Cardiac muscle cell (in vitro differentiated cells and primary cell): ENCODE data around the gene LEF1. TPM values are rescaled to one million over a fixed set of nuclear protein-coding genes. Genes with fewer than 3 reads are reported as not detected.
A peak's percentile ranks its signal among the peaks of the same experiment; 100 is the strongest.

Experiments
- DNase-seq, 2 donors: peaks; one replicate each; pipeline versions ENCODE4 v3.0.0 to v3.0.0-alpha.2; 2010 to 2017; ENCODE audit warnings: low read depth in 1 of 2, low spot score in 1 of 2
- H3K27ac ChIP-seq: fragments of 200-600 bp; sonication (generic); 2 replicates; pipeline ENCODE4 v1.5.1; 2016
- H3K27me3 ChIP-seq: fragments of 200-600 bp; sonication (generic); 2 replicates; pipeline ENCODE4 v1.6.0; 2016; ENCODE audit warnings: control low read depth
- H3K36me3 ChIP-seq: fragments of 200-600 bp; sonication (generic); 2 replicates; pipeline ENCODE4 v1.5.1; 2016; ENCODE audit warnings: control low read depth
- H3K4me1 ChIP-seq: fragments of 200-600 bp; sonication (generic); 2 replicates; pipeline ENCODE4 v1.8.1; 2017; ENCODE audit warnings: low read depth, mild to moderate bottlenecking, mixed run types
- H3K4me3 ChIP-seq: fragments of 200-600 bp; sonication (generic); 2 replicates; pipeline ENCODE4 v1.5.1; 2016; ENCODE audit warnings: mild to moderate bottlenecking
- H3K9me3 ChIP-seq: fragments of 200-600 bp; sonication (generic); 2 replicates; pipeline ENCODE4 v1.5.1; 2017; ENCODE audit warnings: low read depth, mild to moderate bottlenecking, control low read depth
- polyA plus RNA-seq: library from polyadenylated mRNA; unstranded; fragments of >200 nt; fragmentation: Nextera tagmentation; extraction: Ambion mirVana; gene quantifications from 2 replicates; pipeline ENCODE4 v1.2.1, GENCODE V29; 2016
- total RNA-seq: library from RNA; depleted of rRNA; stranded (reverse); fragments of >200 nt; gene quantifications from 2 replicates; pipeline ENCODE4 v1.2.3, GENCODE V29; 2016
- TF ChIP-seq, protein P1 (sequence below): IDR thresholded peaks from 2 replicates; pipeline ENCODE4 v1.5.1; 2012; ENCODE audit warnings: low read depth, mild to moderate bottlenecking, low read length

LEF1 gene
- total and polyA plus RNA-seq, 2 experiments from 2014 or later = 69.1 to 70.3 TPM

DNA sequence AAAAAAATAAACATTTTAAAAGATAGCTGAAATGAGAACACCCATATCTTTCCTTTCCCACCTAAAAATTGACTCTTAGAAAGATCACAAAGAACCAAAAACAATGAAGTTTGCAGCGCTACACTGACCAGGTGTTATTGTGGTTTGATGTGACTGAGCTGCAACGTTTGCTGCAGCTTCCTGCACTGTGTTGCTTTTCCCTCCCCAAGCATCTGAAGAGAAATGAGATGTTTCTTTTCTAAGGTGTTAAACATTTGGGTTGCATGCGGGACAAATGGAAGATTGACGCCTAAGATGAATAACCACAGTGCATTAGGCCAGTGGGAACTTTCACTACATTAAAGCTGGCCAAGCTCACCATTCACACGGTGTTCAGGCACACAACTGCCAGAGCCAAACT, 8.9 kb downstream of the LEF1 start:
- Histone ChIP-seq H3K27me3 (no peaks in the 10 kb centered on the region), H3K4me1 (peaks cover 28% of the 10 kb centered on the region), H3K36me3 (peaks cover 16% of the 10 kb centered on the region), H3K27ac (no peak overlapping the region), H3K4me3 (no peak overlapping the region), H3K9me3 (no peaks in the 10 kb centered on the region)
- DNase-seq = no peak
- TF ChIP-seq, protein P1, sequence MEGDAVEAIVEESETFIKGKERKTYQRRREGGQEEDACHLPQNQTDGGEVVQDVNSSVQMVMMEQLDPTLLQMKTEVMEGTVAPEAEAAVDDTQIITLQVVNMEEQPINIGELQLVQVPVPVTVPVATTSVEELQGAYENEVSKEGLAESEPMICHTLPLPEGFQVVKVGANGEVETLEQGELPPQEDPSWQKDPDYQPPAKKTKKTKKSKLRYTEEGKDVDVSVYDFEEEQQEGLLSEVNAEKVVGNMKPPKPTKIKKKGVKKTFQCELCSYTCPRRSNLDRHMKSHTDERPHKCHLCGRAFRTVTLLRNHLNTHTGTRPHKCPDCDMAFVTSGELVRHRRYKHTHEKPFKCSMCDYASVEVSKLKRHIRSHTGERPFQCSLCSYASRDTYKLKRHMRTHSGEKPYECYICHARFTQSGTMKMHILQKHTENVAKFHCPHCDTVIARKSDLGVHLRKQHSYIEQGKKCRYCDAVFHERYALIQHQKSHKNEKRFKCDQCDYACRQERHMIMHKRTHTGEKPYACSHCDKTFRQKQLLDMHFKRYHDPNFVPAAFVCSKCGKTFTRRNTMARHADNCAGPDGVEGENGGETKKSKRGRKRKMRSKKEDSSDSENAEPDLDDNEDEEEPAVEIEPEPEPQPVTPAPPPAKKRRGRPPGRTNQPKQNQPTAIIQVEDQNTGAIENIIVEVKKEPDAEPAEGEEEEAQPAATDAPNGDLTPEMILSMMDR = no peak

DNA sequence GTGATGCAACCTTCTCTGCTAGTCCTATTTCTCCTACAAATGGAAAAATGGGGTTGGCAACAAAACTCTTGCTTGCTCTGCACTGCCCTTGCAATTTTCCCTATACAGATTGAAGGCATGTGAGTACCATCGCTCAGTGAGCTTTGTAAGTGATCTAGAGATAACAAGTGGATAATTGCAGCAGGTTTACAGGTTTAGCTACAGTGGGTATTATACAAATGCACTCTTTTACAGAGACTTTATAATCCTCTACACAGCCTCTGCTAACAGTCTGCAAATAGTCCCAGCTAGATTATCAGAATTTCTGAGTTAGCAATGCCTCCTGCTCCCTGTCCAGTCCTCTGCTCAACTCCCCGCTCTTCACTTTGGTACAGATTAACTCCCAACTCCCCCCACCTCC, 11.1 kb downstream of the LEF1 start:
- TF ChIP-seq, protein P1 = no peak
- Histone ChIP-seq H3K4me1 (peaks cover 28% of the 10 kb centered on the region), H3K4me3 (no peak overlapping the region), H3K27ac (peak overlapping the region; percentile 58), H3K36me3 (peaks cover 8% of the 10 kb centered on the region), H3K9me3 (no peaks in the 10 kb centered on the region), H3K27me3 (no peaks in the 10 kb centered on the region)
- DNase-seq = no peak

DNA sequence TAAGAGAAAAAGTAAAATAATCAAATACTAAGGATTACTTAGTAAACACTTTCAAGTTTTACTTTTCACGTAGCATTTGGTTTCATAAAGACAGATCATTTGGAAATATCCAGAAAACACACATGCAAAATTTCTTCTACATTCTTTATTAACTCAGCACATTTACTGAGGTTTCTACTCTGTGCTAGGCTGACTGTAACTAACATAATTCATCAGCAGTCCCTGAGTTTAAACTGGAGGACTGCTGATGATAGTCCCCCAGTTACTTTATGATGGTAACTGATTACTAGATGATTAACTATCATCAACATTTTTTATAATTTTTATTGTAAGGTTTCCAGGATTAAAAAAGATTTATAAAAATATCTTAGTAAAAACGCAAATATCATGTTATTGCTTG, 12.3 kb downstream of the LEF1 start:
- Histone ChIP-seq H3K27me3 (no peaks in the 10 kb centered on the region), H3K36me3 (no peaks in the 10 kb centered on the region), H3K9me3 (no peaks in the 10 kb centered on the region), H3K27ac (no peak overlapping the region), H3K4me3 (no peak overlapping the region), H3K4me1 (peaks cover 28% of the 10 kb centered on the region)
- DNase-seq = no peak
- TF ChIP-seq, protein P1 = no peak

DNA sequence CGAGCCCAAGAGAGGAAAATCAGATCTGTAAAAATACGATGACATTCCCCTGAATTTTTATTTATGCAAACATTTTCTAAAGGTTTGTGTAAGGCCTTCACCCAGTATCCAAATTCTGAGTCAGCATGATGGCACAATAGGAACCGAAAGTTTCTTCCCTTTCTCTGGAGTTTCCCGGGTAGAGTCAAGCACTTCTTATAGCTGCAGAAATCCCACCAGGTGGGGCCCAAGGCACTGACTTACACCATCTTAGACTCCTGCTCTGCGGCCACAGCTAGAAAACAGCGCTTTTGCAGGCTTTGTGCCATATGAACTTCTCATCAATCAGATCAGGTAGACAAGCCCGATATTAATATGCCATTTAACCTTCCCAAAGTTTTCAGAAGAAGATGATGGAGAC, 13.4 kb downstream of the LEF1 start:
- TF ChIP-seq, protein P1 = no peak
- DNase-seq = peak in 1 of 2 donors; percentile 62

DNA sequence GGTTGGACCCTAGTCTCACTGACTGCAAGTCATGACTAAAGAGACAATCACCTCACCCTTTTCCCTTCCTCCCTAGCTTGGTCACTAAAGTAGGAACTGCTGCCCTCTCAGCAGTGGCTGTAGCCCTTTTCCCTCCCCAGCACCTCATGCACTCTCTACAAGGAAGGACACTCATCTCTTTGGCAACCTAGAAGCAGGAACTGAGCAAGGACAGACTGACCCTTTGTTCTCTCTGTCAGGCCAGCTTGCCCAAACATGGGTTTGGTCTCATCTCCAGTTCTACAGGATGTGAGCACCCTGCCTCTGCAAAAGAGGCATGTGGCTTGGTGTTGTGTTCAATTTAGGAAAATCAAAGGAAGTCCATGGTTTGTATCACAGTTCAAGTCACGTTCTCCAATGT, 15.8 kb downstream of the LEF1 start:
- H3K9me3 ChIP-seq = no peaks in the 10 kb centered on the region
- no peak for DNase-seq
- H3K4me1 ChIP-seq = peaks cover 26% of the 10 kb centered on the region
- H3K27me3 ChIP-seq = no peaks in the 10 kb centered on the region
- TF ChIP-seq, protein P1 = no peak
- no peak overlapping the region for H3K4me3 ChIP-seq
- H3K36me3 ChIP-seq = peaks cover 4% of the 10 kb centered on the region
- H3K27ac ChIP-seq = no peak overlapping the region

More for the DNA sequence above, 13.4 kb downstream of the LEF1 start:
- H3K27me3 ChIP-seq = no peaks in the 10 kb centered on the region
- H3K36me3 ChIP-seq = no peaks in the 10 kb centered on the region
- H3K27ac ChIP-seq = no peak overlapping the region
- no peaks in the 10 kb centered on the region for H3K9me3 ChIP-seq
- H3K4me1 ChIP-seq = peaks cover 28% of the 10 kb centered on the region
- no peak overlapping the region for H3K4me3 ChIP-seq
